GM19240 (cell line): ENCODE measurements around the gene CTSG.
"Not testable (repeated sequence)": the region's sequence is repeated elsewhere in the genome, so short reads cannot be mapped to it uniquely, and the experiment has no call there.

Experiments used
- DNase-seq: peaks from one replicate; pipeline ENCODE4 v3.0.0; 2011; ENCODE audit warnings: low spot score; ENCODE audit not compliant: insufficient read length

The CTSG gene

GRCh38 chr14:24549064-24549463 lies 27.0 kb downstream of the CTSG start:
- not testable (repeated sequence) for DNase-seq

- no peak for DNase-seq
Observed at GRCh38 chr14:24542346-24542936, 33.6 kb downstream of the CTSG start.

GRCh38 chr14:24535737-24536136 lies 40.3 kb downstream of the CTSG start:
- no peak for DNase-seq

GRCh38 chr14:24534286-24534685 lies 41.8 kb downstream of the CTSG start:
- DNase-seq, result no peak

GRCh38 chr14:24525877-24526620 lies 50.0 kb downstream of the CTSG start:
- not testable (repeated sequence) for DNase-seq
